NCI-H2081 treated with DMSO at 0.1 percent for 48 hours (cell line): ENCODE measurements around the gene GALM.

Experiments used
- DNase-seq: peaks from one replicate; lab custom pipeline; 2025; lab: John Stamatoyannopoulos, UW

GALM gene

DNA sequence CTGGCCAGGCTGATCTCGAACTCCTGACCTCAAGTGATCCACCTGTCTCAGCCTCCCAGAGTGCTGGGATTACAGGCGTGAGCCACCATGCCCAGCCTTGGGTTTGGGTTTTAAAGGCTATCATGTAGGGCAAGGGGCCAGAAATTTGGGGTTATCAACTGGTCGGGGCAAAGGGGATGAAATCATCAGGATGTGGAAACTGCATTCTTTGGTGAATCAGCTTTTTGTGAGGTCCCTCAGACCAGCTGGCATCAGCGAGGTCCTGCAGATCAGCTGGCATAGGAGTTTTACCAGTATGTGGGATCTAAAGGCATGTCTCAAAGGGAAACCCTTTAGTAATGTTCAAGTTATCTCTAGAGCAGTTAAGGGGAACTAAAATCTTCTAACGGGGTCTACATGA is 105.7 kb downstream of the GALM start:
- DNase-seq = no peak

DNA sequence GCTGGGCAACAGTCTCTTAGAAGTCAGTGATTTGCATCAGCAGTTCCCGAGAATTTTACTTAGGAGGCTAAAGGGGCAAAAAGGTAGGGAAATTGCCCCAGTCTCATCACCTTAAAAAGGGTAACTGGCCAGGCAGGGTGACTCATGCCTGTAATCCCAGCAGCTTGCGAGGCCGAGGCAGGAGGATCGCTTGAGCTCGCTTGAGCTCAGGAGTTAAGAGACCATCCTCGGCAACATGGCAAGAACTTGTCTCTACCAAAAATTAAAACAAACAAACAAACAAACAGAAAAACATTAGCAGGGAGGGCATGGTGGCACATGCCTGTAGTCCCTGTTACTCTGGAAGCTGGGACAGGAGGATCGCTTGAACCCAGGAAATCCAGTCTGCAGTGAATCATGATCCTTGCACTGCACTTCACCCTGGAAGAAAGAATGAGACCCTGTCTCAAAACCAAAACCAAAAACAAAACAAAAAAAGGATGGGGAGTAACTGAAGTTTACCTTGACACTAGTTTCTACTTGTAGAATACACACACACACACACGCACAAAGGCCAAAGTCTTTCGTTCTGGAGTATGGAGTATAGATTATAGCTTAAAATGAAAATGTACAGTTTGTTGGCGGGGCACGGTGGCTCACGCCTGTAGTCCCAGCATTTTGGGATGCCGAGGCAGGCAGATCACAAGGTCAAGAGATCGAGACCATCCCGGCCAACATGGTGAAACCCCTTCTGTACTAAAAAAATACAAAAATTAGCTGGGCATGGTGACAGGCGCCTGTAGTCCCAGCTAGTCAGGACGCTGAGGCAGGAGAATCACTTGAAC is 109.4 kb downstream of the GALM start:
- DNase-seq = no peak

DNA sequence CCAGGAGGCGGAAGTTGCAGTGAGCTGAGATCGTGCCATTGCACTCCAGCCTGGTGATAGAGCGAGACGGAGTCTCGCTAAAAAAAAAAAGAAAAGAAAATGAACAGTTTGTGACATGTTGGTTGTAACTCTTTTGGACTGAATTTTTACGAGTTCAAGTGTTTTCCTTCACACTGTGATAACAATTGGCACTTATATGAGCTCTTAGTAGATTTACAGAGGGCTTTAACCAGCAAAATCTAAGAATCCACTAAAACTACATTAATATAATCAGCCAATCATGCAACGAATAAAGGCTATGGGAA is 110.0 kb downstream of the GALM start:
- DNase-seq = no peak

DNA sequence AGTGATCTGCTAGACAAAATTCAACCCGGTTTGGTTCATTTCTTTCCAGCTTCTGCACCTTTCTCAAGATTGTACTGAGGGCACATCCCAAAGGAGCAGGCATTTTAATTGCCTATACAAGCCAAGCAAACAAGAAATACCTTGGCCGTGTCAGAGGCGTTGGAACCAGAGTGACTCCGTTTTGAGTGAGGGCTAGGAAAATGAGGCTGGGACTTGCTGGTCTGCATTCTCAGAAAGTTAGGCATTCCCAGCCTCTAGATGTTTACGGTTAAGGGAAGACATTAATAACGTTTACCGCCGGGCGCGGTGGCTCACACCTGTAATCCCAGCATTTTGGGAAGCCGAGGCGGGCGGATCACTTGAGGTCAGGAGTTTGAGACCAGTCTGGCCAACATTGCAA is 110.6 kb downstream of the GALM start:
- no peak for DNase-seq

DNA sequence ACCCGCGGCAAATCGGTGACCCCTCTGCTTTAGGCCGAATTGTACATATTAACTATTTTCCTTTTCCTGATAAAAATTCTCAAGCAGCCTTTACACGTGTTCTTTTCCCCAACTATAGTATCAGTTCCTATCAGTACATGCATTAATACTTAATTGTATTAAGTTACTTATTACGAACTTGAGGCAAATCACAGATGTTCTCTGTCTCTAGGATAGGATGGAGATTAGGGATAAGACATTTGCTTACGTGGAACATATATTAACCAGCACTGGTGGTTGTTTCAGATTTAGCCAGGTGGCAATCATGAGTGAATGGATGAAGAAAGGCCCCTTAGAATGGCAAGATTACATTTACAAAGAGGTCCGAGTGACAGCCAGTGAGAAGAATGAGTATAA is 112.8 kb downstream of the GALM start:
- DNase-seq = no peak

DNA sequence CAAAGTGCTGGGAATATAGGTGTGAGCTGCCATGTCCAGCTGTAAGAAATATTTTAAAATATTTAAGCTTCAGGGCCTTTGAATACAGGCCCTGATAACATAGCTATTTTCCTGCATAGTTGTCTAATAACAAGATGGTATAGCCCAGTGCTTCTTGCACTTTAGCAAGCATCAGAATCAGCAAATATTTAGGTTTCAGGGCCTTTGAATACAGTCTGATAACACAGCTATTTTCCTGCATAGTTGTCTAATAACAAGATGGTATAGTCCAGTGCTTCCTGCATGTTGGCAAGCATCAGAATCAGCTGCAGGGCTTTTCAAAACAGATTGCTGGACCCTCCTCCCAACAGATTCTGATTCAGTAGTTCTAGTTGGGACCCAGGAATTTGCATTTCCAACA is 117.7 kb downstream of the GALM start:
- DNase-seq = no peak
